HepG2 (cell line): Measurements from ENCODE around the gene NR5A2. TPM values are rescaled to one million over a fixed set of nuclear protein-coding genes. Genes with fewer than 3 reads are reported as not detected.

Experiments
- ATAC-seq: fragments of 200-7000 bp; cut with Tn5 transposase; 3 replicates; pipeline ENCODE4 v1.9.1; 2020; ENCODE audit warnings: mild to moderate bottlenecking, moderate library complexity
- BruUV-seq: library from RNA; stranded (reverse); fragments of 400-500 nt; replicated peaks from 2 replicates; lab custom pipeline; 2021; lab: Mats Ljungman, UMichigan
- CTCF ChIA-PET: fragments of 300-600 bp; formaldehyde crosslinking; extraction: SDS; loops from one replicate; lab custom pipeline; 2021; ENCODE audit warnings: low total read pairs, inconsistent platforms, low intra/inter-chr PET ratio; lab: Yijun Ruan, JAX
- POLR2A ChIA-PET: fragments of 350-600 bp; sonication (Branson Sonifier 250); formaldehyde crosslinking; loops from one replicate; lab custom pipeline; 2020; ENCODE audit warnings: antibody characterized with exemption, inconsistent platforms; lab: Yijun Ruan, JAX
- DNase-seq: peaks from one replicate; pipeline ENCODE4 v3.0.0-alpha.2; 2015; ENCODE audit warnings: low spot score
- FAIRE-seq: peaks from 3 replicates; lab custom pipeline; 2011; peaks lifted over from hg19 to GRCh38; lab: Jason Lieb, UNC
- H2AFZ ChIP-seq: one replicate; pipeline ENCODE4 v1.6.1; 2011; ENCODE audit warnings: low read length, inconsistent platforms
- H3K27ac ChIP-seq: fragments of 300-600 bp; 3 replicates; pipeline ENCODE4 v1.8.0; 2011; ENCODE audit warnings: mixed run types, mild to moderate bottlenecking, mixed read lengths, low read length, inconsistent platforms; ENCODE audit not compliant: insufficient read depth; ENCODE audit errors: extremely low read length
- H3K27me3 ChIP-seq, 2 experiments: fragments of 200-600 bp in 1 of 2; 2 replicates in 1 of 2; 3 replicates in 1 of 2; pipeline versions ENCODE4 v1.6.0 to v1.8.0; 2011; ENCODE audit warnings: low read length in 2 of 2, mild to moderate bottlenecking in 2 of 2, moderate library complexity in 2 of 2, inconsistent platforms in 1 of 2; ENCODE audit not compliant: insufficient read depth in 2 of 2, control insufficient read depth in 1 of 2
- H3K36me3 ChIP-seq, 2 experiments: fragments of 200-600 bp in 1 of 2; replicated peaks in 1 of 2; 2 replicates in 1 of 2; 3 replicates in 1 of 2; pipeline versions ENCODE4 v1.5.1 to v1.8.0; 2011; ENCODE audit warnings: low read length in 2 of 2, inconsistent platforms in 1 of 2; ENCODE audit not compliant: insufficient read depth in 2 of 2, control insufficient read depth in 1 of 2
- H3K4me1 ChIP-seq: 2 replicates; pipeline ENCODE4 v1.5.1; 2012; ENCODE audit warnings: low read length, inconsistent platforms; ENCODE audit not compliant: insufficient read depth
- H3K4me2 ChIP-seq: 2 replicates; pipeline ENCODE4 v1.6.0; 2011; ENCODE audit warnings: low read depth, low read length, inconsistent platforms
- H3K4me3 ChIP-seq, 3 experiments: fragments of 200-600 bp in 1 of 3; sonication (generic), shearing (Covaris generic) in 1 of 3; replicated peaks in 1 of 3; 2 replicates each; pipeline ENCODE4 v1.5.1; 2011 to 2016; ENCODE audit warnings: low read length in 3 of 3, inconsistent platforms in 2 of 3, low read depth in 2 of 3, mild to moderate bottlenecking in 2 of 3, control low read depth in 1 of 3, mixed read lengths in 1 of 3; ENCODE audit not compliant: insufficient read depth in 1 of 3
- H3K79me2 ChIP-seq: one replicate; pipeline ENCODE4 v1.6.1; 2011; ENCODE audit warnings: low read length, inconsistent platforms; ENCODE audit not compliant: insufficient read depth
- H3K9ac ChIP-seq: 2 replicates; pipeline ENCODE4 v1.6.0; 2011; ENCODE audit warnings: mild to moderate bottlenecking, low read depth, low read length, inconsistent platforms; ENCODE audit not compliant: insufficient read depth
- H3K9me3 ChIP-seq: 2 replicates; pipeline ENCODE4 v1.5.1; 2012; ENCODE audit warnings: mild to moderate bottlenecking, low read length
- H4K20me1 ChIP-seq: 2 replicates; pipeline ENCODE4 v1.6.0; 2011; ENCODE audit warnings: inconsistent platforms, mild to moderate bottlenecking, low read length, moderate library complexity; ENCODE audit not compliant: insufficient read depth
- EP300 ChIP-seq, 3 experiments: sonication (generic) in 1 of 3; formaldehyde crosslinking in 1 of 3; IDR thresholded peaks; 2 replicates each; pipeline versions ENCODE4 v1.5.1 to v1.6.1; 2011 to 2020; ENCODE audit warnings: low read depth in 2 of 3, low read length in 2 of 3, borderline replicate concordance in 1 of 3, improper control_type of control experiment in 1 of 3, mild to moderate bottlenecking in 1 of 3, missing genetic modification reagents in 1 of 3, moderate library complexity in 1 of 3
- ERF ChIP-seq: IDR thresholded peaks from 2 replicates; pipeline ENCODE4 v1.6.1; 2018; ENCODE audit warnings: missing biosample characterization, missing genetic modification reagents
- MAF1 ChIP-seq: sonication (generic); formaldehyde crosslinking; IDR thresholded peaks from 2 replicates; pipeline ENCODE4 v1.5.0; 2020; ENCODE audit warnings: missing genetic modification reagents, borderline replicate concordance
- NAIF1 ChIP-seq: sonication (generic); formaldehyde crosslinking; IDR thresholded peaks from 2 replicates; pipeline ENCODE4 v1.5.0; 2020; ENCODE audit warnings: mild to moderate bottlenecking, missing genetic modification reagents, borderline replicate concordance
- NR0B2 ChIP-seq: sonication (generic); formaldehyde crosslinking; IDR thresholded peaks from 2 replicates; pipeline ENCODE4 v1.4.0; 2020; ENCODE audit warnings: mild to moderate bottlenecking, missing genetic modification reagents
- SNAPC4 ChIP-seq: sonication (generic); formaldehyde crosslinking; IDR thresholded peaks from 2 replicates; pipeline ENCODE4 v1.4.0; 2020; ENCODE audit warnings: mild to moderate bottlenecking, missing genetic modification reagents
- THYN1 ChIP-seq: sonication (generic); formaldehyde crosslinking; IDR thresholded peaks from 2 replicates; pipeline ENCODE4 v1.8.1; 2023; ENCODE audit warnings: low read depth, mild to moderate bottlenecking, moderate library complexity, missing genetic modification reagents, borderline replicate concordance
- ZNF138 ChIP-seq: sonication (generic); formaldehyde crosslinking; IDR thresholded peaks from 2 replicates; pipeline ENCODE4 v1.5.0; 2020; ENCODE audit warnings: mild to moderate bottlenecking, low read depth, missing genetic modification reagents
- ZNF740 ChIP-seq: sonication (generic); formaldehyde crosslinking; IDR thresholded peaks from 2 replicates; pipeline ENCODE4 v1.4.0; 2020; ENCODE audit warnings: missing genetic modification reagents
- ZSCAN9 ChIP-seq: IDR thresholded peaks from 2 replicates; pipeline ENCODE4 v1.6.1; 2016; ENCODE audit warnings: borderline replicate concordance
- WGBS: methylation state at CpG from one replicate; pipeline ENCODE4 v1.1.6; 2017; ENCODE audit warnings: low lambda C conversion rate; 5-methylcytosine and 5-hydroxymethylcytosine counted together
- in situ Hi-C: cut with HindIII; loops from 2 replicates; pipeline ENCODE4 v1.10.0; 2017; ENCODE audit warnings: low pct_unique_long_range_greater_than_20kb; ENCODE audit not compliant: extremely low pct_ligation_motif_present
- intact Hi-C: fragments of 100-400 bp; cut with micrococcal nuclease; formaldehyde crosslinking; loops from one replicate; pipeline ENCODE4 v1.10.0; 2022; ENCODE audit not compliant: unreplicated experiment
- polyA plus RNA-seq, 8 experiments: library from polyadenylated mRNA; depleted of rRNA in 3 of 8; stranded (reverse) in 7 of 8; unstranded in 1 of 8; fragments of >200 nt; fragmentation: Illumina TruSeq in 4 of 8; extraction: Trizol in 4 of 8; gene quantifications; 2 replicates each; pipeline versions ENCODE4 v1.2.1 to v1.2.3, GENCODE V29; 2011 to 2016; ENCODE audit warnings: low read depth in 4 of 8, missing spikeins in 1 of 8, mixed read lengths in 1 of 8; ENCODE audit not compliant: insufficient read depth in 1 of 8
- total RNA-seq, 5 experiments: library from RNA; depleted of rRNA; stranded (reverse); fragments of >200 nt; fragmentation: Illumina TruSeq; extraction: Trizol; gene quantifications; 2 replicates each; pipeline ENCODE4 v1.2.3, GENCODE V29; 2016; ENCODE audit warnings: low read depth in 1 of 5

Gene NR5A2
- total and polyA plus RNA-seq, 2 of the 13 experiments (the other 11 are each of a cell fraction or from before 2014, with no cell fraction given): 0.24 to 2.8 TPM

- in situ Hi-C loops (no loop called here), intact Hi-C loops (no loop called here)
- ATAC-seq (no peak), DNase-seq (no peak), FAIRE-seq (no peak)
- BruUV-seq: no TSS peak
- H3K27ac ChIP-seq: no peak overlapping the region
- H3K36me3 ChIP-seq: no peaks in the 10 kb centered on the region
- H3K4me1 ChIP-seq: peaks cover 23% of the 10 kb centered on the region
- peaks cover 11 to 41% of the 10 kb centered on the region in 2 experiments for H3K27me3 ChIP-seq
- no peak overlapping the region for H2AFZ ChIP-seq
- H4K20me1 ChIP-seq: no peaks in the 10 kb centered on the region; the same call in 1 of the 2 replicates
- ChIA-PET CTCF (no interaction called here), POLR2A (no interaction called here)
- H3K4me3 ChIP-seq: no peak overlapping the region
- no peaks in the 10 kb centered on the region for H3K9me3 ChIP-seq
- no peak overlapping the region for H3K9ac ChIP-seq
- H3K79me2 ChIP-seq: no peaks in the 10 kb centered on the region
- H3K4me2 ChIP-seq: no peak overlapping the region
- WGBS: 83% methylated on average over 25 of the region's 27 CpGs
- TF ChIP-seq ZNF138 (no peak), NAIF1 (CRISPR knock-in tag) (no peak), ZSCAN9 (CRISPR knock-in tag) (no peak), ZNF740 (CRISPR knock-in tag) (no peak), ERF (no peak), SNAPC4 (CRISPR knock-in tag) (no peak), MAF1 (CRISPR knock-in tag) (no peak), EP300 (IDR thresholded peaks at IDR 0.05; ENCODE audit: low read depth in 2 of 2, low read length in 2 of 2) (no peak), EP300 (CRISPR knock-in tag; IDR thresholded peaks at IDR 0.05; ENCODE audit: borderline replicate concordance) (no peak), NR0B2 (CRISPR knock-in tag) (no peak), THYN1 (CRISPR knock-in tag) (no peak)
These were observed 8.6 kb downstream of the NR5A2 start for GRCh38 chr1:200035956-200036618.
